Muscle layer of duodenum (tissue), 2 donors: ENCODE data around the gene DNMT3B.
"Not testable (repeated sequence)": the region's sequence is repeated elsewhere in the genome, so short reads cannot be mapped to it uniquely, and the experiment has no call there.

Experiments used
- H3K27ac ChIP-seq: one replicate; pipeline ENCODE4 v1.7.0; 2013; ENCODE audit warnings: mild to moderate bottlenecking, low read length
- H3K27me3 ChIP-seq: one replicate; pipeline ENCODE4 v1.7.0; 2013; ENCODE audit warnings: low read depth, mild to moderate bottlenecking, control low read depth, low read length
- H3K36me3 ChIP-seq, 2 donors: one replicate each; pipeline ENCODE4 v1.7.0; 2013; ENCODE audit warnings: low read length in 2 of 2, control low read depth in 1 of 2, mild to moderate bottlenecking in 1 of 2; ENCODE audit not compliant: insufficient read depth in 2 of 2, control insufficient read depth in 1 of 2
- H3K4me1 ChIP-seq, 2 donors: one replicate each; pipeline ENCODE4 v1.7.0; 2013; ENCODE audit warnings: low read length in 2 of 2, mild to moderate bottlenecking in 2 of 2, control low read depth in 1 of 2, moderate library complexity in 1 of 2; ENCODE audit not compliant: insufficient read depth in 2 of 2, control insufficient read depth in 1 of 2
- H3K4me3 ChIP-seq, 2 donors: one replicate each; pipeline ENCODE4 v1.7.0; 2013; ENCODE audit warnings: low read length in 2 of 2, low read depth in 1 of 2, mild to moderate bottlenecking in 1 of 2
- H3K9me3 ChIP-seq, 2 donors: one replicate each; pipeline ENCODE4 v1.7.0; 2013; ENCODE audit warnings: low read length in 2 of 2, control low read depth in 1 of 2, mild to moderate bottlenecking in 1 of 2; ENCODE audit not compliant: control insufficient read depth in 1 of 2
- donor health status: healthy.

DNMT3B gene

GRCh38 chr20:32765230-32765875, 3.2 kb downstream of the DNMT3B start:
- H3K9me3 ChIP-seq, H3K4me3 ChIP-seq, H3K27ac ChIP-seq, H3K36me3 ChIP-seq, H3K27me3 ChIP-seq: not testable (repeated sequence)
- H3K4me1 ChIP-seq, result peaks cover 0 to 16% of the 10 kb centered on the region in 2 donors

GRCh38 chr20:32767418-32768198, 5.4 kb downstream of the DNMT3B start:
- peaks cover 0 to 11% of the 10 kb centered on the region in 2 donors for H3K4me1 ChIP-seq
- no peaks in the 10 kb centered on the region for H3K27me3 ChIP-seq
- no peak overlapping the region for H3K4me3 ChIP-seq
- no peaks in the 10 kb centered on the region for H3K36me3 ChIP-seq
- H3K9me3 ChIP-seq, result no peaks in the 10 kb centered on the region
- H3K27ac ChIP-seq, result no peak overlapping the region

GRCh38 chr20:32772046-32772445, 9.9 kb downstream of the DNMT3B start:
- H3K27me3 ChIP-seq, result no peaks in the 10 kb centered on the region
- H3K4me3 ChIP-seq, result no peak overlapping the region
- no peak overlapping the region for H3K27ac ChIP-seq
- no peaks in the 10 kb centered on the region for H3K4me1 ChIP-seq
- no peaks in the 10 kb centered on the region for H3K9me3 ChIP-seq
- no peaks in the 10 kb centered on the region for H3K36me3 ChIP-seq

DNA sequence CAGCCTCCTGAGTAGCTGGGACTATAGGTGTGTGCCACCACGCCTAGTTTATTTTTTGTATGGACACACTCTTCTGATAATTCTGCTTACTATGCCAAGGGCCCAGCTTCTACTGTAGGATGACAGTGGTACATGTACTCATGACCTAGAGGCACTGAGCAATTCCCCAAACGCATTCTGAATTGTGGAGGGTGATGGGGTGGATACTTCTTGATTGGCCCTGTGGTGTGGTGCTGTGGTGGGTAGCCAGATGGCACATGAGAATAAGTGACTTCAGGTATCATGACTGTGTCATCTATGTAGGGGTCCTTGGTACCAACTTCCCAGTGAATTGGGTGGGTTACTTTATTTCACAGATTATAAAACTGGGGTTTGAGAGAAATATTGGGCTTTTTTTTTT, 11.0 kb downstream of the DNMT3B start:
- H3K27me3 ChIP-seq, result no peaks in the 10 kb centered on the region

GRCh38 chr20:32773855-32774254, 11.7 kb downstream of the DNMT3B start:
- Histone ChIP-seq H3K4me1 (no peaks in the 10 kb centered on the region), H3K9me3 (no peaks in the 10 kb centered on the region), H3K27me3 (no peaks in the 10 kb centered on the region), H3K4me3 (no peak overlapping the region), H3K27ac (no peak overlapping the region), H3K36me3 (no peaks in the 10 kb centered on the region)

More for the DNA sequence above, 11.0 kb downstream of the DNMT3B start:
- H3K4me3 ChIP-seq, result no peak overlapping the region
- no peaks in the 10 kb centered on the region for H3K36me3 ChIP-seq
- H3K27ac ChIP-seq, result no peak overlapping the region
- H3K4me1 ChIP-seq, result no peaks in the 10 kb centered on the region
- H3K9me3 ChIP-seq, result no peaks in the 10 kb centered on the region

DNA sequence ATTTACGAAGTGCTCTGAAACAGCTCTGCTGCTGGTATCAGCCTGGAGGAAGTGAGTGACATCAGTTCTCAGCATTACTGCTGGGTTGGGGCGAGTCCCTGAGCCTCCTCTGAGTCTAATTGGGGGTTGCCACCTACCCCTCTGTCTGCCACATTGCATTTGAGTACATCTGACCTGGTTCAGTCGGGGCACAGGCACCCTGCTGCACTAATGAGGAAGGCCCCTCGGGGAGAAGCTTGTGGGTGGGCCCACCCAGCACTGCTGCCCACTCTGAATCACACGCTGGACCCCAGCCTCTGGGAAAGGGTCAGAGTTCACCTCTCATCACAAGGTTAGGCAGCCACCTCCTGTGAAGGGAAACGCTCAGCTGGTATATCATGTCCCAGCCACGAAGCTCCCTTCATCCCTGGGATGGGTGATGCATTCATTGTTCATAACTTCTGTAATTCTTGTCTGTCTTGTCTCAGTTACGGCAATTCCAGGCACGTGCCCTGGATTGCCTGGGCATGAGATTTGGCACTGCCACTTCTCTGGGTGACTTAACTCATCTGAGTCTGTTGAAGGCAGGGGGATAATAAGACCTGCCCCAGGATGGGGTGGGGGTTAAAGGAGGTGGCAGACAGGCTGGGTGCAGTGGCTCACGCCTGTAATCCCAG, 13.3 kb downstream of the DNMT3B start:
- H3K36me3 ChIP-seq, result no peaks in the 10 kb centered on the region
- no peaks in the 10 kb centered on the region for H3K4me1 ChIP-seq
- H3K27ac ChIP-seq, result no peak overlapping the region
- H3K9me3 ChIP-seq, result no peaks in the 10 kb centered on the region
- no peaks in the 10 kb centered on the region for H3K27me3 ChIP-seq
- no peak overlapping the region for H3K4me3 ChIP-seq

DNA sequence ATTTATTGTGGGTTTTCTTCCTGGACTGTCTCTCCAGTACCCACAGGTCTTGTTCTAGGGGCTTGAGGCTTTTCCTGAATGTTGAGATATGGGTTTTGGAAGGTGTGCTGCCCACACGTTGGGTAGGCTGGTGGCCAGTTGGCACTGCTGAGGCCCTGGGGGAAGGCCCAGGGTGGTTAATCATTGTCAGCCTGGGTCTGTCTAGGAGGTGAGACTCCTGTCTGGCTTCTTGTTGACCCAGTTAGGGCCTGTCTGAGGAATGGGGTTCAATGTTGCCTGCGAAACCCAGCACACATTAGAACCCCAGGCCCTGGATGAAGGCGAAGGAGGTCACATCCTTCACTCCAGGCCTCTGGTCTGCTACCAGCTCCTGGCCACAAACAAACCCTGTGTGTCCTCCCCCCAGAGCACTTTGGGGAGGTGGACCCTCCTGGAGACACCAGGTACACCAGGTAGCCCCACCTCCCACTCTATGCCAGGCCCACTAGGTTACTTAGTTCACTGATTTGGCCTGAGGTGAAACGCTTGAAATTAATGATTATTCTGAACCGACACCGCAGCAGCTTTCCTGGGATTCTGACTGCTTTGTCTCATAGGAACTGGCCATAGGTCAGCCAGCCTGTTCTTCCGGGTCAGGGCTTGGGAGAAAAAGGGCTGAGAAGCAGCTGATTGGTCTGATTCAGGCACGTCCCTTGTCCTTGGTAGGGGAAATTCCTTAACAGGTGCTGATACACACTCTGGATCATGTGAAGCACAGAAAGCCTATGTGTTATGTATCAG, 15.2 kb downstream of the DNMT3B start:
- Histone ChIP-seq H3K9me3 (no peaks in the 10 kb centered on the region), H3K27ac (no peak overlapping the region), H3K27me3 (no peaks in the 10 kb centered on the region), H3K4me1 (no peaks in the 10 kb centered on the region), H3K4me3 (no peak overlapping the region), H3K36me3 (no peaks in the 10 kb centered on the region)

DNA sequence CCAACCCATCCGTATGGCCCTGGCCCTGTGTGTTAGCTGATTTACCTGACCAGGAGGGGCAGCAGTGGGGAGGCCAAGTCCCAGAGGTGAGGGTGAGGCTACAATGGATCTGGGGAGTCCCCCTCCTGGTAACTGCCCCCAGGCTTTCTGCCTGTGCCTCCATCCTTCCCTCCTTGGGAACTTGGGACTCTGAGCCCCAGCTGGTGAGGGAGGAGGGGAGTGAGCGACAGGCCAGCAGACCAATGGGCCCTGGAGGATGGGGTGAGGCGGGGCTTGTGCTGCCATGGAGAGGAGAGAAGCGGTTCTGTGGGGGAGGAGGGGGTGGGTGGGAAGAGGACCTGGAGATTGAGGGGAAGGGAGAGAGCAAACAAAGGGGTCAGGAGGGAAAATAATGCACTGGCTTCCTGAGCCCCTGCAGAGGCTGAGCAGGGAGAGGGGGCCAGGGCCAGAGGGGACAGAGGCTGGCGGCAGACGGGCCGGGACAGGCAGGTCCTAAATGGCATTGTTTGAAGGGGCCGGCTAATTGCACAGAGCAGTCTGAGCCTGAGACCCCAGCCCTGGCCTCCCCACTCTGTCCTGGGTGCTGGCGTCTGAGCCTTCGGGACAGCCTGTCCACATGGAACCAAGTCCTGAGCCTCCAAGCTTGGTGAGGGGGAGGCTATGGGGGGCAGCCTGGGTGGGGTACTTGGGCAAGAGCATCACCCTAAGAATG, 17.5 kb downstream of the DNMT3B start:
- Histone ChIP-seq H3K27ac (no peak overlapping the region), H3K36me3 (no peaks in the 10 kb centered on the region), H3K27me3 (no peaks in the 10 kb centered on the region), H3K4me1 (no peaks in the 10 kb centered on the region), H3K4me3 (no peak overlapping the region), H3K9me3 (no peaks in the 10 kb centered on the region)

GRCh38 chr20:32780278-32780677, 18.1 kb downstream of the DNMT3B start:
- Histone ChIP-seq H3K27me3 (no peaks in the 10 kb centered on the region), H3K4me1 (no peaks in the 10 kb centered on the region), H3K27ac (no peak overlapping the region), H3K9me3 (no peaks in the 10 kb centered on the region), H3K36me3 (no peaks in the 10 kb centered on the region), H3K4me3 (no peak overlapping the region)

DNA sequence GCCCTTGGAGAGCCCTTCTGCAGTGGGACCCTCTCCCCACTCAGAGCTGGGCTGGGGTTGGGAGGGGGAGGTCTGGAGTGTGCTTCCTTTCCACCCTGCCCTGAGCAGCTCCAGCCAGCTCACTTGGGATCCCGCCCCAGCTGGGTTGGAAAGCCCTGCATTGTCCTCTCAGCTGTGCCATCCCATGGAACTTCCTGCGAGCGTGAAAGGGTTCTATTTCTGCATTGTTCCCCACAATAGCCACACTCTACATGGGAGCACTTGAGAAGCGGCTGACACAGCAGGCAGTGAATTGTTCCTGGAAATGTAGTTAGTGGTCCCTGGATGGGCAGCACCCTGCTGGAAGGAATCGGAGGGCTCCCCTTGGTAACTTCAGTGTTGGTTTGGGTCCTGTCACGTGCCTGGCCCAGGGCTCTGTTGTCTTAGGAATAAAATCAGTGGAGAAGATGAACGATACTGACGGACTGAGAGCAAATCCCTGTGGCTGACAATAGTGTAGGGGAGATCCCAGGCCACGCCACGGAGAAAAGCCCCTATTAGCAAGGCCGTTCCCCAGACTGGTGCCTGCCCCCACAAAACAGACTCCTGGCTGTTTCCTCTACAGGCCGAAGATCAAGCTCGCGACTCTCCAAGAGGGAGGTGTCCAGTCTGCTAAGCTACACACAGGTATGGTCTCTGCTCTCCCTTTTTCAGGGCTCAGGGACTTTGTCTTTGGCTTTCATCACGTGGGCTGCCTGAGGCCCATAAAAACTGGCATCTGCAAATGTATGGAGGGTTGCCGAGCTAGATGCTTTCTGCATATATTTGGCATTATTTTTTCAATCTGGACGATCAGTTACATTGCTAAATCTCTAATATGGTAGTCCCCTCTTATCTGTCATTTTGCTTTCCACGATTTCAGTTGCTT, 18.8 kb downstream of the DNMT3B start:
- no peaks in the 10 kb centered on the region for H3K4me1 ChIP-seq
- no peaks in the 10 kb centered on the region for H3K27me3 ChIP-seq
- H3K27ac ChIP-seq, result no peak overlapping the region
- no peaks in the 10 kb centered on the region for H3K36me3 ChIP-seq
- H3K4me3 ChIP-seq, result no peak overlapping the region
- no peaks in the 10 kb centered on the region for H3K9me3 ChIP-seq
